Measurements from ENCODE around the gene HOXA2.

DNA sequence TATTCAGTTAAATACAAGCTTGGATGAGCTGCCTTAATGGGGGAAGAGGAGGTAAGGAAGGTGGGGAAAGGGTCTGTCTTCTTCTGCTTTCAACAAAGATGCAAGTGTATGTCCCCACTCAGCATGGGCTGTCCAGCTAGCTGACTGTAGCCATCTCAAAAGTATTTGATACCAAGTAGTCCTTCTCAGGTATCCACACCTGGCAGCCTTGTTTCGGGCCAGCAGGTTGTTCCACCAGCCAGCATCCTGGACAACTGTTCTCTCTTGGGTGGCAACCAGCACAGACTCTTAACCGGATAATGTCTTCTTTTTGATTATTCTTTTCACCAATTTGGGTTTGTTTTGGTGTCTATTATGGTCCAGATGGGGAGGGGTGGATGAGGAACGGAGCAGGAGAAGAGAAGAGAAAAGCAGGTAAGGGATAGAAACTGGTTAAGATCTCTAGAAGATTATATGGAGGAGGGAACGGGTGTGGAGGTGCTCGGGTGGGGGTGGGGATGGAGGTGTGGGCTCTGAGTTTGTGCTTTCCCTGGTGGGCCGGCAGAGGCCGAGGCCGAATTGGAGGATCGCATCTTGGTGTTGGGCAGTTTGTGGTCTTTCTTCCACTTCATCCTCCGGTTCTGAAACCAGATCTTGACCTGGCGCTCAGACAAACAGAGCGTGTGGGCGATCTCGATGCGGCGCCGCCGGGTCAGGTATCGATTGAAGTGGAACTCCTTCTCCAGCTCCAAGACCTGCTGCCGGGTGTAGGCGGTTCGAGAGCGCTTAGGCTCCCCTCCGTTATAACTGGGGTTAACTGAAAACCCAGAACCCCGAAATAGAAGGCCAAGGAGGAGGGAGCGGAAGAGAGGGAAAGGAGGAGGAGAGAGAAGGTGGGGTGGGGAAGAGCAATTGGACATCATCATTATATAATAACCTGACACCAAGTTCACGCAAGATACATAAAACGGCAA, 26.6 kb upstream of the HOXA2 start:
- TF ChIP-seq, protein P1, sequence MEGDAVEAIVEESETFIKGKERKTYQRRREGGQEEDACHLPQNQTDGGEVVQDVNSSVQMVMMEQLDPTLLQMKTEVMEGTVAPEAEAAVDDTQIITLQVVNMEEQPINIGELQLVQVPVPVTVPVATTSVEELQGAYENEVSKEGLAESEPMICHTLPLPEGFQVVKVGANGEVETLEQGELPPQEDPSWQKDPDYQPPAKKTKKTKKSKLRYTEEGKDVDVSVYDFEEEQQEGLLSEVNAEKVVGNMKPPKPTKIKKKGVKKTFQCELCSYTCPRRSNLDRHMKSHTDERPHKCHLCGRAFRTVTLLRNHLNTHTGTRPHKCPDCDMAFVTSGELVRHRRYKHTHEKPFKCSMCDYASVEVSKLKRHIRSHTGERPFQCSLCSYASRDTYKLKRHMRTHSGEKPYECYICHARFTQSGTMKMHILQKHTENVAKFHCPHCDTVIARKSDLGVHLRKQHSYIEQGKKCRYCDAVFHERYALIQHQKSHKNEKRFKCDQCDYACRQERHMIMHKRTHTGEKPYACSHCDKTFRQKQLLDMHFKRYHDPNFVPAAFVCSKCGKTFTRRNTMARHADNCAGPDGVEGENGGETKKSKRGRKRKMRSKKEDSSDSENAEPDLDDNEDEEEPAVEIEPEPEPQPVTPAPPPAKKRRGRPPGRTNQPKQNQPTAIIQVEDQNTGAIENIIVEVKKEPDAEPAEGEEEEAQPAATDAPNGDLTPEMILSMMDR (IDR thresholded peaks at IDR 0.05; ENCODE audit: low read depth, low read length, missing input control): no peak
- no peak for TF ChIP-seq RXRA (IDR thresholded peaks at IDR 0.05)
- no peak for TF ChIP-seq ZBTB33 (IDR thresholded peaks at IDR 0.05)
- TF ChIP-seq HNF4G (IDR thresholded peaks at IDR 0.05): no peak
- TF ChIP-seq, protein P2, sequence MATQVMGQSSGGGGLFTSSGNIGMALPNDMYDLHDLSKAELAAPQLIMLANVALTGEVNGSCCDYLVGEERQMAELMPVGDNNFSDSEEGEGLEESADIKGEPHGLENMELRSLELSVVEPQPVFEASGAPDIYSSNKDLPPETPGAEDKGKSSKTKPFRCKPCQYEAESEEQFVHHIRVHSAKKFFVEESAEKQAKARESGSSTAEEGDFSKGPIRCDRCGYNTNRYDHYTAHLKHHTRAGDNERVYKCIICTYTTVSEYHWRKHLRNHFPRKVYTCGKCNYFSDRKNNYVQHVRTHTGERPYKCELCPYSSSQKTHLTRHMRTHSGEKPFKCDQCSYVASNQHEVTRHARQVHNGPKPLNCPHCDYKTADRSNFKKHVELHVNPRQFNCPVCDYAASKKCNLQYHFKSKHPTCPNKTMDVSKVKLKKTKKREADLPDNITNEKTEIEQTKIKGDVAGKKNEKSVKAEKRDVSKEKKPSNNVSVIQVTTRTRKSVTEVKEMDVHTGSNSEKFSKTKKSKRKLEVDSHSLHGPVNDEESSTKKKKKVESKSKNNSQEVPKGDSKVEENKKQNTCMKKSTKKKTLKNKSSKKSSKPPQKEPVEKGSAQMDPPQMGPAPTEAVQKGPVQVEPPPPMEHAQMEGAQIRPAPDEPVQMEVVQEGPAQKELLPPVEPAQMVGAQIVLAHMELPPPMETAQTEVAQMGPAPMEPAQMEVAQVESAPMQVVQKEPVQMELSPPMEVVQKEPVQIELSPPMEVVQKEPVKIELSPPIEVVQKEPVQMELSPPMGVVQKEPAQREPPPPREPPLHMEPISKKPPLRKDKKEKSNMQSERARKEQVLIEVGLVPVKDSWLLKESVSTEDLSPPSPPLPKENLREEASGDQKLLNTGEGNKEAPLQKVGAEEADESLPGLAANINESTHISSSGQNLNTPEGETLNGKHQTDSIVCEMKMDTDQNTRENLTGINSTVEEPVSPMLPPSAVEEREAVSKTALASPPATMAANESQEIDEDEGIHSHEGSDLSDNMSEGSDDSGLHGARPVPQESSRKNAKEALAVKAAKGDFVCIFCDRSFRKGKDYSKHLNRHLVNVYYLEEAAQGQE (IDR thresholded peaks at IDR 0.05): no peak
- TF ChIP-seq GABPA (IDR thresholded peaks at IDR 0.05 in 1 of 2, conservative IDR thresholded peaks at IDR 0.05 in 1 of 2): no peak
- TF ChIP-seq JUND (IDR thresholded peaks at IDR 0.05): no peak
- no peak for TF ChIP-seq SP1 (IDR thresholded peaks at IDR 0.05)
